HEK293 (cell line): ENCODE measurements around the gene S100A2.

ENCODE experiments used
- KLF8 ChIP-seq: fragments of 450-650 bp; formaldehyde crosslinking; IDR thresholded peaks from 2 replicates; pipeline ENCODE4 v1.5.1; 2016; ENCODE audit warnings: missing biosample characterization, missing genetic modification characterization
- ZBTB8A ChIP-seq: fragments of 450-650 bp; formaldehyde crosslinking; IDR thresholded peaks from 2 replicates; pipeline ENCODE4 v1.5.1; 2016; ENCODE audit warnings: missing biosample characterization, missing genetic modification characterization
- ZNF274 ChIP-seq, 2 experiments: fragments of 200-500 bp in 1 of 2; fragments of 450-650 bp in 1 of 2; sonication (Bioruptor generic) in 1 of 2; formaldehyde crosslinking in 1 of 2; IDR thresholded peaks; 2 replicates each; pipeline versions ENCODE4 v1.5.1 to v1.6.1; 2014 to 2016; ENCODE audit warnings: borderline replicate concordance in 1 of 2, inconsistent platforms in 1 of 2, low read length in 1 of 2, missing biosample characterization in 1 of 2, missing genetic modification characterization in 1 of 2
- ZNF548 ChIP-seq: fragments of 450-650 bp; formaldehyde crosslinking; IDR thresholded peaks from 2 replicates; pipeline ENCODE4 v1.5.1; 2016; ENCODE audit warnings: missing biosample characterization, missing genetic modification characterization
- ZNF792 ChIP-seq: fragments of 450-650 bp; formaldehyde crosslinking; IDR thresholded peaks from 2 replicates; pipeline ENCODE4 v1.5.1; 2016; ENCODE audit warnings: missing biosample characterization, missing genetic modification characterization
- TF ChIP-seq, protein P1 (sequence below): fragments of 450-650 bp; formaldehyde crosslinking; IDR thresholded peaks from 2 replicates; pipeline ENCODE4 v1.5.1; 2016; ENCODE audit warnings: missing biosample characterization, missing genetic modification characterization
- TF ChIP-seq, protein P2 (sequence below): fragments of 450-650 bp; formaldehyde crosslinking; IDR thresholded peaks from 2 replicates; pipeline ENCODE4 v1.5.1; 2016; ENCODE audit warnings: missing biosample characterization, missing genetic modification characterization, low read depth
- TF ChIP-seq, protein P3 (sequence below): fragments of 450-650 bp; formaldehyde crosslinking; IDR thresholded peaks from 2 replicates; pipeline ENCODE4 v1.5.1; 2016; ENCODE audit warnings: missing biosample characterization, missing genetic modification characterization
- TF ChIP-seq, protein P4 (sequence below): fragments of 450-650 bp; formaldehyde crosslinking; IDR thresholded peaks from 2 replicates; pipeline ENCODE4 v1.5.1; 2016; ENCODE audit warnings: missing biosample characterization, missing genetic modification characterization

DNA sequence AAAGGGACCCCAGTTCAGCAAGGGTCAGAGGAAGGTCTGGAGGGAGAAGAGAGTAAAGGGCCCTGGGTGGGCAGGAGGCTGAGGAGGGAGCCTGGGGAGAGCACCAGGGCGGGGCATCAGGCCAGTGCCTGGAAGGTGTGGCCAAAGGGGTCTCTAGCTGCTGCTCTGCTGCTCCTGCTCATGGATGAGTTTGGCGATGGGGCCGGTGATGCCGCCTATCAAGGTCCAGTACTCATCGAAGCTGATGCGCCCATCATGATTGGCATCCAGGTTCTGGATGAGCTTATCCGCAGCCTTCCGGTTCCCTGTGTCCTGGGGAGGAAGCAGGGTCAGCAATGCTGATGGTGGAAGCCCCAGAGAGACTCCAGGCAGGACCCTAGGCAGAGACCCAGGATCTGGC is 41.7 kb upstream of the S100A2 start:
- TF ChIP-seq ZBTB8A (tag by site-specific recombination) (no peak), KLF8 (no peak), ZNF274 (IDR thresholded peaks at IDR 0.05; ENCODE audit: low read length) (no peak), ZNF274 (tag by site-specific recombination; IDR thresholded peaks at IDR 0.05; ENCODE audit: borderline replicate concordance) (no peak), ZNF792 (no peak), ZNF548 (tag by site-specific recombination) (no peak)
- TF ChIP-seq, protein P1, sequence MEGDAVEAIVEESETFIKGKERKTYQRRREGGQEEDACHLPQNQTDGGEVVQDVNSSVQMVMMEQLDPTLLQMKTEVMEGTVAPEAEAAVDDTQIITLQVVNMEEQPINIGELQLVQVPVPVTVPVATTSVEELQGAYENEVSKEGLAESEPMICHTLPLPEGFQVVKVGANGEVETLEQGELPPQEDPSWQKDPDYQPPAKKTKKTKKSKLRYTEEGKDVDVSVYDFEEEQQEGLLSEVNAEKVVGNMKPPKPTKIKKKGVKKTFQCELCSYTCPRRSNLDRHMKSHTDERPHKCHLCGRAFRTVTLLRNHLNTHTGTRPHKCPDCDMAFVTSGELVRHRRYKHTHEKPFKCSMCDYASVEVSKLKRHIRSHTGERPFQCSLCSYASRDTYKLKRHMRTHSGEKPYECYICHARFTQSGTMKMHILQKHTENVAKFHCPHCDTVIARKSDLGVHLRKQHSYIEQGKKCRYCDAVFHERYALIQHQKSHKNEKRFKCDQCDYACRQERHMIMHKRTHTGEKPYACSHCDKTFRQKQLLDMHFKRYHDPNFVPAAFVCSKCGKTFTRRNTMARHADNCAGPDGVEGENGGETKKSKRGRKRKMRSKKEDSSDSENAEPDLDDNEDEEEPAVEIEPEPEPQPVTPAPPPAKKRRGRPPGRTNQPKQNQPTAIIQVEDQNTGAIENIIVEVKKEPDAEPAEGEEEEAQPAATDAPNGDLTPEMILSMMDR (tag by site-specific recombination) = no peak
- TF ChIP-seq, protein P2, sequence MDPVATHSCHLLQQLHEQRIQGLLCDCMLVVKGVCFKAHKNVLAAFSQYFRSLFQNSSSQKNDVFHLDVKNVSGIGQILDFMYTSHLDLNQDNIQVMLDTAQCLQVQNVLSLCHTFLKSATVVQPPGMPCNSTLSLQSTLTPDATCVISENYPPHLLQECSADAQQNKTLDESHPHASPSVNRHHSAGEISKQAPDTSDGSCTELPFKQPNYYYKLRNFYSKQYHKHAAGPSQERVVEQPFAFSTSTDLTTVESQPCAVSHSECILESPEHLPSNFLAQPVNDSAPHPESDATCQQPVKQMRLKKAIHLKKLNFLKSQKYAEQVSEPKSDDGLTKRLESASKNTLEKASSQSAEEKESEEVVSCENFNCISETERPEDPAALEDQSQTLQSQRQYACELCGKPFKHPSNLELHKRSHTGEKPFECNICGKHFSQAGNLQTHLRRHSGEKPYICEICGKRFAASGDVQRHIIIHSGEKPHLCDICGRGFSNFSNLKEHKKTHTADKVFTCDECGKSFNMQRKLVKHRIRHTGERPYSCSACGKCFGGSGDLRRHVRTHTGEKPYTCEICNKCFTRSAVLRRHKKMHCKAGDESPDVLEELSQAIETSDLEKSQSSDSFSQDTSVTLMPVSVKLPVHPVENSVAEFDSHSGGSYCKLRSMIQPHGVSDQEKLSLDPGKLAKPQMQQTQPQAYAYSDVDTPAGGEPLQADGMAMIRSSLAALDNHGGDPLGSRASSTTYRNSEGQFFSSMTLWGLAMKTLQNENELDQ (tag by site-specific recombination) = no peak
- TF ChIP-seq, protein P3, sequence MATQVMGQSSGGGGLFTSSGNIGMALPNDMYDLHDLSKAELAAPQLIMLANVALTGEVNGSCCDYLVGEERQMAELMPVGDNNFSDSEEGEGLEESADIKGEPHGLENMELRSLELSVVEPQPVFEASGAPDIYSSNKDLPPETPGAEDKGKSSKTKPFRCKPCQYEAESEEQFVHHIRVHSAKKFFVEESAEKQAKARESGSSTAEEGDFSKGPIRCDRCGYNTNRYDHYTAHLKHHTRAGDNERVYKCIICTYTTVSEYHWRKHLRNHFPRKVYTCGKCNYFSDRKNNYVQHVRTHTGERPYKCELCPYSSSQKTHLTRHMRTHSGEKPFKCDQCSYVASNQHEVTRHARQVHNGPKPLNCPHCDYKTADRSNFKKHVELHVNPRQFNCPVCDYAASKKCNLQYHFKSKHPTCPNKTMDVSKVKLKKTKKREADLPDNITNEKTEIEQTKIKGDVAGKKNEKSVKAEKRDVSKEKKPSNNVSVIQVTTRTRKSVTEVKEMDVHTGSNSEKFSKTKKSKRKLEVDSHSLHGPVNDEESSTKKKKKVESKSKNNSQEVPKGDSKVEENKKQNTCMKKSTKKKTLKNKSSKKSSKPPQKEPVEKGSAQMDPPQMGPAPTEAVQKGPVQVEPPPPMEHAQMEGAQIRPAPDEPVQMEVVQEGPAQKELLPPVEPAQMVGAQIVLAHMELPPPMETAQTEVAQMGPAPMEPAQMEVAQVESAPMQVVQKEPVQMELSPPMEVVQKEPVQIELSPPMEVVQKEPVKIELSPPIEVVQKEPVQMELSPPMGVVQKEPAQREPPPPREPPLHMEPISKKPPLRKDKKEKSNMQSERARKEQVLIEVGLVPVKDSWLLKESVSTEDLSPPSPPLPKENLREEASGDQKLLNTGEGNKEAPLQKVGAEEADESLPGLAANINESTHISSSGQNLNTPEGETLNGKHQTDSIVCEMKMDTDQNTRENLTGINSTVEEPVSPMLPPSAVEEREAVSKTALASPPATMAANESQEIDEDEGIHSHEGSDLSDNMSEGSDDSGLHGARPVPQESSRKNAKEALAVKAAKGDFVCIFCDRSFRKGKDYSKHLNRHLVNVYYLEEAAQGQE (tag by site-specific recombination) = no peak
- TF ChIP-seq, protein P4, sequence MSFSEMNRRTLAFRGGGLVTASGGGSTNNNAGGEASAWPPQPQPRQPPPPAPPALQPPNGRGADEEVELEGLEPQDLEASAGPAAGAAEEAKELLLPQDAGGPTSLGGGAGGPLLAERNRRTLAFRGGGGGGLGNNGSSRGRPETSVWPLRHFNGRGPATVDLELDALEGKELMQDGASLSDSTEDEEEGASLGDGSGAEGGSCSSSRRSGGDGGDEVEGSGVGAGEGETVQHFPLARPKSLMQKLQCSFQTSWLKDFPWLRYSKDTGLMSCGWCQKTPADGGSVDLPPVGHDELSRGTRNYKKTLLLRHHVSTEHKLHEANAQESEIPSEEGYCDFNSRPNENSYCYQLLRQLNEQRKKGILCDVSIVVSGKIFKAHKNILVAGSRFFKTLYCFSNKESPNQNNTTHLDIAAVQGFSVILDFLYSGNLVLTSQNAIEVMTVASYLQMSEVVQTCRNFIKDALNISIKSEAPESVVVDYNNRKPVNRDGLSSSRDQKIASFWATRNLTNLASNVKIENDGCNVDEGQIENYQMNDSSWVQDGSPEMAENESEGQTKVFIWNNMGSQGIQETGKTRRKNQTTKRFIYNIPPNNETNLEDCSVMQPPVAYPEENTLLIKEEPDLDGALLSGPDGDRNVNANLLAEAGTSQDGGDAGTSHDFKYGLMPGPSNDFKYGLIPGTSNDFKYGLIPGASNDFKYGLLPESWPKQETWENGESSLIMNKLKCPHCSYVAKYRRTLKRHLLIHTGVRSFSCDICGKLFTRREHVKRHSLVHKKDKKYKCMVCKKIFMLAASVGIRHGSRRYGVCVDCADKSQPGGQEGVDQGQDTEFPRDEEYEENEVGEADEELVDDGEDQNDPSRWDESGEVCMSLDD (tag by site-specific recombination) = no peak
